ENCODE results near the gene SUSD2. TPM values are rescaled to one million over a fixed set of nuclear protein-coding genes. Genes with fewer than 3 reads are reported as not detected.

SUSD2 gene
- total and polyA plus RNA-seq, 4 donors: 0.14 to 2.5 (median 0.52) TPM

DNA sequence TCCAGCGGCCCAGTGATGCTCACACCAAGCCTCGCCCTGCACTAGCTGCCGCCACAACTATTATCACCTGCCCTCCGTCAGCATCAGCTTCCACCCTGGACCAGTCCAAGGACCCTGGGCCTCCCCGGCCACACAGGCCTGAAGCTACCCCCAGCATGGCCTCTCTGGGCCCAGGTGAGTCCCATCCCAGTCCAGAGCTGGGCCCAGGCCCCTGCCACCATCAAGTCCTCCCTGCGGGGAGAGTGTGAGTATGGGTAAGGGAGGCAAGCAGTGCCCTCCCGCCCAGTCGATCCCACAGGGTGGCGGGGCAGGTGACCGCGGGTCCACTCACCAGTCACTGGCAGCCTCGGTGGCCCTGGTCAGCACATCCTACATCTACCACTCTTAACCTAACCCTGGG is 9.5 kb upstream of the SUSD2 start:
- no peak overlapping the region for H3K27ac ChIP-seq (ENCODE audit: low read depth in 1 of 2, low read length in 2 of 2)
- H3K27me3 ChIP-seq (ENCODE audit: control insufficient read depth in 4 of 4, insufficient read depth in 4 of 4, low read length in 3 of 4): no peaks in the 10 kb centered on the region
- H3K9ac ChIP-seq (ENCODE audit: low read depth in 1 of 2, low read length in 2 of 2): no peak overlapping the region
- H3K4me1 ChIP-seq (ENCODE audit: control insufficient read depth in 4 of 4, insufficient read depth in 4 of 4, low read length in 3 of 4): peaks cover 0 to 6% (median 0%) of the 10 kb centered on the region in 4 donors
- no peaks in the 10 kb centered on the region for H3K9me3 ChIP-seq (ENCODE audit: control insufficient read depth in 4 of 4, low read length in 3 of 4)
- DNase-seq (ENCODE audit: low spot score): no peak
- WGBS: 98% methylated on average over 12 of the region's 12 CpGs
- peaks cover 0 to 34% (median 7%) of the 10 kb centered on the region in 4 donors for H3K36me3 ChIP-seq (ENCODE audit: control insufficient read depth in 4 of 4, insufficient read depth in 3 of 4, low read depth in 1 of 4, low read length in 3 of 4)
- TF ChIP-seq SP1 (IDR thresholded peaks at IDR 0.05): no peak
- TF ChIP-seq, protein P1, sequence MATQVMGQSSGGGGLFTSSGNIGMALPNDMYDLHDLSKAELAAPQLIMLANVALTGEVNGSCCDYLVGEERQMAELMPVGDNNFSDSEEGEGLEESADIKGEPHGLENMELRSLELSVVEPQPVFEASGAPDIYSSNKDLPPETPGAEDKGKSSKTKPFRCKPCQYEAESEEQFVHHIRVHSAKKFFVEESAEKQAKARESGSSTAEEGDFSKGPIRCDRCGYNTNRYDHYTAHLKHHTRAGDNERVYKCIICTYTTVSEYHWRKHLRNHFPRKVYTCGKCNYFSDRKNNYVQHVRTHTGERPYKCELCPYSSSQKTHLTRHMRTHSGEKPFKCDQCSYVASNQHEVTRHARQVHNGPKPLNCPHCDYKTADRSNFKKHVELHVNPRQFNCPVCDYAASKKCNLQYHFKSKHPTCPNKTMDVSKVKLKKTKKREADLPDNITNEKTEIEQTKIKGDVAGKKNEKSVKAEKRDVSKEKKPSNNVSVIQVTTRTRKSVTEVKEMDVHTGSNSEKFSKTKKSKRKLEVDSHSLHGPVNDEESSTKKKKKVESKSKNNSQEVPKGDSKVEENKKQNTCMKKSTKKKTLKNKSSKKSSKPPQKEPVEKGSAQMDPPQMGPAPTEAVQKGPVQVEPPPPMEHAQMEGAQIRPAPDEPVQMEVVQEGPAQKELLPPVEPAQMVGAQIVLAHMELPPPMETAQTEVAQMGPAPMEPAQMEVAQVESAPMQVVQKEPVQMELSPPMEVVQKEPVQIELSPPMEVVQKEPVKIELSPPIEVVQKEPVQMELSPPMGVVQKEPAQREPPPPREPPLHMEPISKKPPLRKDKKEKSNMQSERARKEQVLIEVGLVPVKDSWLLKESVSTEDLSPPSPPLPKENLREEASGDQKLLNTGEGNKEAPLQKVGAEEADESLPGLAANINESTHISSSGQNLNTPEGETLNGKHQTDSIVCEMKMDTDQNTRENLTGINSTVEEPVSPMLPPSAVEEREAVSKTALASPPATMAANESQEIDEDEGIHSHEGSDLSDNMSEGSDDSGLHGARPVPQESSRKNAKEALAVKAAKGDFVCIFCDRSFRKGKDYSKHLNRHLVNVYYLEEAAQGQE (IDR thresholded peaks at IDR 0.05): no peak
- no peak for TF ChIP-seq FOXA2 (IDR thresholded peaks at IDR 0.05)
- TF ChIP-seq FOXA1 (IDR thresholded peaks at IDR 0.05): no peak
- no peak for TF ChIP-seq JUND (IDR thresholded peaks at IDR 0.05)
- no peak for TF ChIP-seq HNF4G (IDR thresholded peaks at IDR 0.05)
- TF ChIP-seq, protein P2, sequence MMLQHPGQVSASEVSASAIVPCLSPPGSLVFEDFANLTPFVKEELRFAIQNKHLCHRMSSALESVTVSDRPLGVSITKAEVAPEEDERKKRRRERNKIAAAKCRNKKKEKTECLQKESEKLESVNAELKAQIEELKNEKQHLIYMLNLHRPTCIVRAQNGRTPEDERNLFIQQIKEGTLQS (IDR thresholded peaks at IDR 0.05): no peak
- TF ChIP-seq YY1 (IDR thresholded peaks at IDR 0.05): no peak
- no peak for TF ChIP-seq RXRA (IDR thresholded peaks at IDR 0.05)
- TF ChIP-seq RAD21 (IDR thresholded peaks at IDR 0.05): no peak
- TF ChIP-seq, protein P3, sequence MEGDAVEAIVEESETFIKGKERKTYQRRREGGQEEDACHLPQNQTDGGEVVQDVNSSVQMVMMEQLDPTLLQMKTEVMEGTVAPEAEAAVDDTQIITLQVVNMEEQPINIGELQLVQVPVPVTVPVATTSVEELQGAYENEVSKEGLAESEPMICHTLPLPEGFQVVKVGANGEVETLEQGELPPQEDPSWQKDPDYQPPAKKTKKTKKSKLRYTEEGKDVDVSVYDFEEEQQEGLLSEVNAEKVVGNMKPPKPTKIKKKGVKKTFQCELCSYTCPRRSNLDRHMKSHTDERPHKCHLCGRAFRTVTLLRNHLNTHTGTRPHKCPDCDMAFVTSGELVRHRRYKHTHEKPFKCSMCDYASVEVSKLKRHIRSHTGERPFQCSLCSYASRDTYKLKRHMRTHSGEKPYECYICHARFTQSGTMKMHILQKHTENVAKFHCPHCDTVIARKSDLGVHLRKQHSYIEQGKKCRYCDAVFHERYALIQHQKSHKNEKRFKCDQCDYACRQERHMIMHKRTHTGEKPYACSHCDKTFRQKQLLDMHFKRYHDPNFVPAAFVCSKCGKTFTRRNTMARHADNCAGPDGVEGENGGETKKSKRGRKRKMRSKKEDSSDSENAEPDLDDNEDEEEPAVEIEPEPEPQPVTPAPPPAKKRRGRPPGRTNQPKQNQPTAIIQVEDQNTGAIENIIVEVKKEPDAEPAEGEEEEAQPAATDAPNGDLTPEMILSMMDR (IDR thresholded peaks at IDR 0.05; ENCODE audit: low read depth, low read length, missing input control): no peak
- no peak for TF ChIP-seq GABPA (IDR thresholded peaks at IDR 0.05 in 1 of 2, conservative IDR thresholded peaks at IDR 0.05 in 1 of 2)
- TF ChIP-seq EGR1 (IDR thresholded peaks at IDR 0.05; ENCODE audit: low read depth in 2 of 2): no peak
- no peak for TF ChIP-seq HNF4A (conservative IDR thresholded peaks at IDR 0.05)
- TF ChIP-seq NR2F2 (IDR thresholded peaks at IDR 0.05): no peak
- TF ChIP-seq, protein P4, sequence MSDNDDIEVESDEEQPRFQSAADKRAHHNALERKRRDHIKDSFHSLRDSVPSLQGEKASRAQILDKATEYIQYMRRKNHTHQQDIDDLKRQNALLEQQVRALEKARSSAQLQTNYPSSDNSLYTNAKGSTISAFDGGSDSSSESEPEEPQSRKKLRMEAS (IDR thresholded peaks at IDR 0.05): no peak
- TF ChIP-seq, protein P5, sequence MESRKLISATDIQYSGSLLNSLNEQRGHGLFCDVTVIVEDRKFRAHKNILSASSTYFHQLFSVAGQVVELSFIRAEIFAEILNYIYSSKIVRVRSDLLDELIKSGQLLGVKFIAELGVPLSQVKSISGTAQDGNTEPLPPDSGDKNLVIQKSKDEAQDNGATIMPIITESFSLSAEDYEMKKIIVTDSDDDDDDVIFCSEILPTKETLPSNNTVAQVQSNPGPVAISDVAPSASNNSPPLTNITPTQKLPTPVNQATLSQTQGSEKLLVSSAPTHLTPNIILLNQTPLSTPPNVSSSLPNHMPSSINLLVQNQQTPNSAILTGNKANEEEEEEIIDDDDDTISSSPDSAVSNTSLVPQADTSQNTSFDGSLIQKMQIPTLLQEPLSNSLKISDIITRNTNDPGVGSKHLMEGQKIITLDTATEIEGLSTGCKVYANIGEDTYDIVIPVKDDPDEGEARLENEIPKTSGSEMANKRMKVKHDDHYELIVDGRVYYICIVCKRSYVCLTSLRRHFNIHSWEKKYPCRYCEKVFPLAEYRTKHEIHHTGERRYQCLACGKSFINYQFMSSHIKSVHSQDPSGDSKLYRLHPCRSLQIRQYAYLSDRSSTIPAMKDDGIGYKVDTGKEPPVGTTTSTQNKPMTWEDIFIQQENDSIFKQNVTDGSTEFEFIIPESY (IDR thresholded peaks at IDR 0.05): no peak
- TF ChIP-seq TAF1 (conservative IDR thresholded peaks at IDR 0.05): no peak
- no peak overlapping the region for H3K4me3 ChIP-seq (ENCODE audit: low read depth in 1 of 3, low read length in 3 of 3)
